CD4-positive, alpha-beta T cell treated with Interleukin-15 for 1 hour (primary cell): Measurements from ENCODE around the gene NCAM1.

Experiments
- DNase-seq: peaks from one replicate; pipeline ENCODE4 v3.0.0-alpha.2; 2020

The NCAM1 gene

GRCh38 chr11:113261709-113262475 is 300.7 kb downstream of the NCAM1 start:
- DNase-seq: no peak

DNA sequence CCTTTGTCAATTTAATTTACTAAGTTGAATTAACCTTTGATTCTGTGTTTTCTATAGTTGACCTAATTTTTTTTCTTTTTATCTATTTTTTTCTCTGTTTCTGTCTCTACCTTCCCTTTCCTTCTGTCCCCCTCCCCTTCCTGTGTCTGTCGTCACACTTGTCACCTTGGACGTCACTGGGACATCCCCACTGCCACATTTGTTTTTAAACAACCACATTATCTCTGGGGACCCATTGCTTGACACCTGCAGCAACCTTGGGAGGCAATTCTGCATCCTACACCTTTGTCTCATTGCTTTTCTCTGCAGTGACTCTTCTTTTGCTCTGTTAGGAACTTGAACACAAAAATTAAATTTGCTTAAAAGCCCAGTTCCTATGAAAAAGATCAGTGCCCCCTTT is 301.4 kb downstream of the NCAM1 start:
- DNase-seq: no peak

DNA sequence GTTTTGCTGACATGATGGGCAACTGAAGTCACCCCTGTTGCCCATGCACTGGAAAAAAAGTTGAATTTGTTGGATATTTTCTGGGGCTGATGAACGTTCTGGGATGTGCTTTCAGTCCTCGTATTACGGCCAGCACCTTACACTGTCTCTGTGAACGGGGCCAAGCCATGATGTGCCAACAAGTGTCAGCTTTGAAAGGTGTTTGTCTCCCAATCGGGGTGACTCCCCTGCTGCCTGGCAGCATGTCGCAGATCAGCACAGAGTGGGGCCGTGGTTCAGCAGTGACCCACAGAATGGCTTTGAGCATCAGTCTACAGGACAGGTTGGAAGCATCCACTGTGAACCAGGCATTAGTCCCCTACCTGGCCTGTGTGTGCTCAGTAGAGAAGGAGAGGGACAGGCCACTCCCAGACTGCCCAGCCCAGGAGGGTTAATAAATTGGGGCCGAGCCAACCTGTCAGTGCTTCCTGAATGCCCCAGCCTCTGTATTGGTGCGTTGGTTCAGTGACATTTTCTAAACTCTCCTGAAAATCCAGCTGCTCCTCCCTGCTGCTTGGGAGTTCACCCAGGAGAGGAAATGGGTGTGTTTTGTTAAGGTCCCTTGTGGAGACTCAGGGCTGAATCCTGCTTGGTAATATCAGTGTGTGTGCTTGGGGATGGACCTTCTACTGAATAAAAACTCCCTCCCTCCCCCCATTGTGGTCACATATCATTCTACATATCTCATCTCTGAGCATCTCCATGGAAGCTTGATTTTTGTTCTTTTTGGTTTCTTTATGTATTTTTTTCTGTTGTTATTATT is 302.4 kb downstream of the NCAM1 start:
- no peak for DNase-seq

- no peak for DNase-seq
Observed at GRCh38 chr11:113265362-113265761, 304.1 kb downstream of the NCAM1 start.

DNA sequence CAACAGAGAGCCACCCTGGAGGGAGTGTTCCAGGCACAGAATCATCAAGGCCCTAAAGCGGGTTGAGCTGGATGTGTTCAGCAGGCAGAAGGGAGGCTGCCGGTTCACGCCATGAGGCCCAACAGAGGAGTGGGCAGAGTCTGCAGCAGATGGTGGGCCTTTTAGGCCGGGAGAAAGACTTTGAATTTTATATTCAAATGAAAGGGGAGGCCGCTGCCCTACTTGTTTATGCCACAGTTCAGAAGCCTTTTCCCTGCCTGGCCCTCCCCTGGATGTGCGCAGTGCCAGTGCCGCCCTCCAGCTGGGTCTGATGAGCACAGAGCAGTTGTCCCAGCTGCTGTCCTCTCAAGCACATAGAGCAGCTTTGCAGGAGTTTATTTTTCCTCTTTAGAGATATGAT is 306.3 kb downstream of the NCAM1 start:
- no peak for DNase-seq

GRCh38 chr11:113269096-113269495 is 307.9 kb downstream of the NCAM1 start:
- DNase-seq: no peak

DNA sequence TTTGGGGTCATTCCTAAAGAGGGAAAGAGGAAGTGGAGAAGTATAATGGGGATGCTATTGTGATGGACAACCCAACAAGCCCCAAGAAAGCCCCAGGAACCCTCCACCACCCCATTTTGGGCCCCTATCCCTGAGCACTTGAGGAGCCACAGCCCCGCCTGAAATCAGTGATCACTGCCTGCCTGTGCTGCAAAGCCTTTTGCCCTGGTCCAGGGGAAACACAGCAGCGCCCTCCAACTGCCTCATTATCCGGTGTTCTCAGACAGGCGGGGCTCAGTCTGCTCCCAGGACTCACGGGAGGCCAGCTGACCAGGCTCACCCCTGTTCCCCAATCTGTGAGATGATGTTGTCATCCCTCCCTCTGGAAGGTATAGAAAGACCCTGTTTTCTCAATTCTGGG is 308.4 kb downstream of the NCAM1 start:
- no peak for DNase-seq

- no peak for DNase-seq
Observed at GRCh38 chr11:113270080-113270479, 308.9 kb downstream of the NCAM1 start.

GRCh38 chr11:113271551-113272245 is 310.5 kb downstream of the NCAM1 start:
- no peak for DNase-seq

DNA sequence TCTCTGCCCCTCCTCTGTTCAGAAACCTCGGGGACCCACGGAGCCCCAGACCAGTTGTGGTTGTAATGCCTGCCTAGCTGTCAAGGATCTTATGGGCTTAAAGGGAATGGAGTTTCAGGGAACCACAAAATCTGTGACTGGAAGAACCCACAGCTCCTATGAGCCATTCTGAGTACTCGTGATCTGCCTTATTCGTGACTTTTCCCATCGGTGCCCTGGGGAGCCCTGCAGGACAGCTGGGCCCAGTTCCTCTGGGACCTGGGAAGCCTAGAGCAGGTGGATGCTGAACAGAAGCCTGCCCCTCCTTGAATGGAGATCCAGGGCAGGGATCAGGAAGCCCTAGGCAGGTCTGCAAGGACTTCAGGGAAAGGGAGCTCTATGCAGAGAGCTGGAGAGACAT is 311.1 kb downstream of the NCAM1 start:
- no peak for DNase-seq

- DNase-seq: no peak
Observed at GRCh38 chr11:113272927-113273615, 311.9 kb downstream of the NCAM1 start.

GRCh38 chr11:113273720-113274119 is 312.5 kb downstream of the NCAM1 start:
- DNase-seq: no peak

DNA sequence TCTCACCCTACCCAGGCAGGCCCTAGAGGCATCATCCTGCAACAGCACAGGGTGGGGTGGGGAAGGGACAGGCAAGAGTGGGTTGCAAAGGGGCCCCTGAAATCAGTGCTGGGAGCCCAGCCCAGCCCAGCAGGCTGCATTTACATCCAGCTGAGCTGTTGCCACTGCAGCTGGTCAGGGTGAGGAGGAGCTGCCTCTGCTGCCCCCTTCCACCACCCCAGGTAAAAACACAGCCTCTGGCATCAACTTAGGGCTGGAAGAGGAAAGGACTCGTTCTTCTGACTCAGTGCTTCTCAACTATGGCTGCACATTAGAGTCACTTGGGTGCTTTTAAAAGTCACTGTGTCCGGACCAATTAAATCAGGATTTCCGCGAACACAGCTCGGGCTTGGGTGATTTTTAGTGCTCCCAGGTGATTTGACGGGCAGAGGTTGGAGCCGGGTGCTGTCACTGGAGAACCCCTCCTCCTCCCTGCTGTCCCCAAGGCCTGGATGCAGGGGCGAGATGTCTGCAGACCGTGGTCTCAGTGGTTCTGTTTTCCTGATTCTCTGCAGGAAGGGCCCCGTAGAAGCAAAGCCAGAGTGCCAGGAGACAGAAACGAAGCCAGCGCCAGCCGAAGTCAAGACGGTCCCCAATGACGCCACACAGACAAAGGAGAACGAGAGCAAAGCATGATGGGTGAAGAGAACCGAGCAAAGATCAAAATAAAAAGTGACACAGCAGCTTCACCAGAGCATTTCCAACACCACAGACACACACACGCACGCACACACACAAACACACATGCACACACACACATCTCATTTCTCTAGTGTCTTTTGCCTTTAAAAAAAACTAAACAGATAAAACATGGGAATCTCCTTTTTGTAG is 313.7 kb downstream of the NCAM1 start:
- no peak for DNase-seq

DNA sequence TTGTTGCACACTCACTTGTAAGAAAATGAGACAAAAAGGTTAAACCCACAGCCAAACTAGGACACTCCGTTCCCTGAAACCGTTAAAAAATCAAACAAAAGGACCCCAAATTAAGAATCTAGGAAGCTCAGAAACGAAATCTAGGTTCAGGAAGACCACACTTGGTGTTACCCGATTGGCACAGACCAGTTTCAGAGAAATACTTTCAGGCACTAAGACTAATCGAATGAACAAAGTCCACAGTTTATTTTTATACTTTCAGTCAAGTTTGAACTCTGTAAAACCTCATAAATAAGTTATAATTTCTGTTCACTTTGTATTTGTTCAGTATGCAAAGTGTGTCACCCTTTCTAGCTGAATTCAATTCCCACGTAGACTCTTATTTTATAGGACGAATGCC is 314.4 kb downstream of the NCAM1 start:
- no peak for DNase-seq

- DNase-seq: no peak
Observed at GRCh38 chr11:113276466-113276865, 315.2 kb downstream of the NCAM1 start.

- DNase-seq: no peak
Observed at GRCh38 chr11:113277907-113278306, 316.7 kb downstream of the NCAM1 start.

- no peak for DNase-seq
Observed at GRCh38 chr11:113278481-113278880, 317.3 kb downstream of the NCAM1 start.

DNA sequence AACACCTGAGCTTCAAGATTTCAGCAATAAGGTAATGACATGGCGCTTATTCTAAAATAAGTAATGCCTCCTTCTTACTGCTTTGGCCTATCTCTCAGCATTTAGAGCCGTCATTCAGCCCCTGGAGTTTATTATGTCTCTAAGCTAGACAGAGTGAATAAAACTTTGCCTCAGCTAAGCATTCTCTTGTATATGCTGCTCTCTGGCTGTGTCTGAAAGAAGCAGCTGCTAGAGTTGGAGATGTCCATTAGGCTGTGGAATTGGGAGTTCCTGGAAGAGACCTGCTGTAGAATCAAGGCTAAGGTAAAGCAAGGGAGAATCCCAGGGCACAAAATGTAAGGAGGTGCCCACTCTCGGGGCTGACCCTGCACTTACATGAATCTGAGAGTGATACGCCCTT is 317.7 kb downstream of the NCAM1 start:
- no peak for DNase-seq

DNA sequence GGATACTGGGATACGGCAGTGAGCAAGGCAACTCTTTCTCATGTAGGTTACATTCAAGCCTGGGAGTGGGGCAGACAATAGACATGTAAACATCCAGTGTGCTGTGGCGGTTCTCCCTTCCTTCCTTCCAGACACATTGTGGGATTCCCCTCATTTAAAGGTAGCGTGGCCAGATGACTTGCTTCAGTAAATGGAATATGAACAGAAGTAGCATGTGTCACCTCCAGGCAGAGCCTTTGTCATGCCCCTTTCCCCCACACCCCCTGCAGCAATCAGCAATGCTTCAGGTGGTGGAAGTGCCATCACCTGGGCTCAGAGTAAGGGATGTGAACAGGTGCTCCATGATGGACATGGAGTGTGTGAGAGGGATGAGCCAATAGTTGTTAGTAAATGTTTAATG is 318.4 kb downstream of the NCAM1 start:
- no peak for DNase-seq

DNA sequence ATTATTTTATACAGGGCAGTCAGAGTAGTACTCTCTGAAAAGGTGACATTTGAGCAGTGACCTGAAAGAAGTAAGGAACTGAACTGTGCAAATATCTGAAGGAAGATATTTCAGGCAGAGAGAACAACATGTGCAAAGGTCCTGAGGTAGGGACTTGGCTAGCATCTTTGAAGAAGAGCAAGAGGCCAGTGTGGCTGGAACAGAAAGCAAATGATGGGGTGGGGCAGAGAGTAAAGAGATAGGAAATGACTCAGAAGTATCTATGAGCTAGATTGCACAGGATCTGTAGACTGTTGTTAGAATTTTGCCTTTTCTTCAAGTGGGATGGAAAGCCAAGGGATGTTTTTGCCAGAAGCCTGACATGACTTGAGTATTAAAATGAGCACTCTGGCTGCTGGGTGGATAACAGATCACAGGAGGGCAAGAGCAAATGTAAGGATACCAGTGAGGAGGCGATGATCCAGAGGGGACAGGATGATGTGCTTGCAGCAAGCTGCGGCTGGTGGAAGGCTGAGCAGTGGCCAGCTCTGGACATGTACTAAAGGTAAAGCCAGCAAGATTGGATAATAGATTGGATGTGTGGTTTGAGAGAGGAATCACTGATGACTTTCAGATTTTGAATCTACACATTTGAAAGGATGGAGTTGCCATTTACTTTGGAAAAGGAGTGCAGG is 320.0 kb downstream of the NCAM1 start:
- no peak for DNase-seq

GRCh38 chr11:113282898-113283437 is 321.7 kb downstream of the NCAM1 start:
- no peak for DNase-seq
